GM11168 (cell line): ENCODE results near the gene SLC35B2.

Experiments used
- in situ Hi-C: fragments of 300-500 bp; cut with MboI; formaldehyde crosslinking; loops from one replicate; pipeline ENCODE4 v1.12.0; 2022; ENCODE audit warnings: low sequenced_read_pairs; ENCODE audit not compliant: unreplicated experiment

SLC35B2 gene

GRCh38 chr6:44255871-44256774 lies 1.2 kb downstream of the SLC35B2 start:
- in situ Hi-C loops = no loop called here

- in situ Hi-C loops = no loop called here
Observed at GRCh38 chr6:44255105-44255808, 2.1 kb downstream of the SLC35B2 start.

- in situ Hi-C loops = no loop called here
Observed at GRCh38 chr6:44254191-44255104, 2.9 kb downstream of the SLC35B2 start.

- in situ Hi-C loops = no loop called here
Observed at GRCh38 chr6:44253307-44254101, 3.8 kb downstream of the SLC35B2 start.

GRCh38 chr6:44251576-44252524 lies 5.5 kb downstream of the SLC35B2 start:
- in situ Hi-C loops = no loop called here

- in situ Hi-C loops = no loop called here
Observed at GRCh38 chr6:44250718-44251123, 6.6 kb downstream of the SLC35B2 start.

- in situ Hi-C loops = no loop called here
Observed at GRCh38 chr6:44250067-44250717, 7.1 kb downstream of the SLC35B2 start.

- in situ Hi-C loops = no loop called here
Observed at GRCh38 chr6:44249082-44249748, 8.1 kb downstream of the SLC35B2 start.

GRCh38 chr6:44248579-44248978 lies 8.7 kb downstream of the SLC35B2 start:
- in situ Hi-C loops = no loop called here

- in situ Hi-C loops = no loop called here
Observed at GRCh38 chr6:44247338-44248302, 9.7 kb downstream of the SLC35B2 start.

GRCh38 chr6:44246663-44247337 lies 10.5 kb downstream of the SLC35B2 start, which contains the start of gene HSP90AB1:
TSS of gene HSP90AB1 (plus strand) at chr6:44247101. CDS start at chr6:44248630, 1,529 bp downstream.
- in situ Hi-C loops = no loop called here

GRCh38 chr6:44245912-44246662 lies 11.2 kb downstream of the SLC35B2 start:
- in situ Hi-C loops = no loop called here

GRCh38 chr6:44245391-44245911 lies 11.9 kb downstream of the SLC35B2 start:
- in situ Hi-C loops = no loop called here

- in situ Hi-C loops = no loop called here
Observed at GRCh38 chr6:44243345-44243744, 14.0 kb downstream of the SLC35B2 start.
